ENCODE data around the gene BAX. TPM values are rescaled to one million over a fixed set of nuclear protein-coding genes. Genes with fewer than 3 reads are reported as not detected.
A peak's percentile ranks its signal among the peaks of the same experiment; 100 is the strongest.

The BAX gene
- total and polyA plus RNA-seq, 2 of the 13 experiments (the other 11 are each of a cell fraction or from before 2014, with no cell fraction given), result 139 to 176 TPM

DNA sequence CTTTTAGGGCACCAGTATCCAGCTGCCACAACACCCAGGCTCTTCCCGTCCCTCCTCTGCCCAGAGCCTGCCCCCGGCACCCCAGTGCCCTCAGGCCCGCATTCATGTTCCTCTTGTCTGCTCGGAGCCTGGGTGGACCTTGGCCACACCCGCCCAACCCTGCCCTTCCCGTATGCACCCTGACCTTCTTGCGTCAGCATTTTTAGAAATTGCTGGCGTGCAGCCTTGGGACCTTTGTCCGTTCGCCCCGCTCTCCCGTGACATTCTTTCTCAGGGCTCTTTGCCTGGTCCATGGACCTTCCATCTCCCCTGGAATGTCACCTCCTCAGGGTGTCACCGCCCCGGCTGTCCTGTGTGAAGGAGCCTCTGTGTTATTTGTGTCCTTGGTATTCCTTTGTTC, 47.0 kb upstream of the BAX start (continued):
- TF ChIP-seq NFIC (IDR thresholded peaks at IDR 0.05; ENCODE audit: low read length) (no peak), MEIS1 (CRISPR knock-in tag; IDR thresholded peaks at IDR 0.05; ENCODE audit: borderline replicate concordance) (no peak), GATAD2A (CRISPR knock-in tag; IDR thresholded peaks at IDR 0.05) (peak; percentile 79), GATAD1 (CRISPR knock-in tag; IDR thresholded peaks at IDR 0.05) (peak; percentile 61), ETV6 (CRISPR knock-in tag; conservative IDR thresholded peaks at IDR 0.05) (no peak), POLR2G (IDR thresholded peaks at IDR 0.05; ENCODE audit: low read depth, low read length) (0 out of 2 replicates have a peak, but pooled peaks have one; percentile 31), FOSL1 (CRISPR knock-in tag; IDR thresholded peaks at IDR 0.05; ENCODE audit: borderline replicate concordance) (no peak), POLR2AphosphoS2 (IDR thresholded peaks at IDR 0.05; ENCODE audit: low read depth, low read length) (no peak), TOPORS (CRISPR knock-in tag; IDR thresholded peaks at IDR 0.05) (no peak), SUZ12 (IDR thresholded peaks at IDR 0.05; ENCODE audit: low read depth, low read length) (no peak), ZBTB37 (CRISPR knock-in tag; IDR thresholded peaks at IDR 0.05) (no peak), BHLHE40 (IDR thresholded peaks at IDR 0.05; ENCODE audit: low read length) (peak; percentile 75), PAXIP1 (CRISPR knock-in tag; conservative IDR thresholded peaks at IDR 0.05) (peak; percentile 89), KDM3A (CRISPR knock-in tag; IDR thresholded peaks at IDR 0.05; ENCODE audit: low read depth) (peak; percentile 58; the same call in 1 of the 2 replicates), ZKSCAN8 (CRISPR knock-in tag; IDR thresholded peaks at IDR 0.05; ENCODE audit: borderline replicate concordance) (peak; percentile 33; the same call in 1 of the 2 replicates), MBNL3 (CRISPR knock-in tag; conservative IDR thresholded peaks at IDR 0.05) (no peak), ZNF678 (CRISPR knock-in tag; IDR thresholded peaks at IDR 0.05) (no peak), RAD21 (CRISPR knock-in tag; IDR thresholded peaks at IDR 0.05) (no peak), ARHGAP35 (CRISPR knock-in tag; IDR thresholded peaks at IDR 0.05; ENCODE audit: borderline replicate concordance) (no peak), KLF16 (CRISPR knock-in tag; IDR thresholded peaks at IDR 0.05) (no peak), CBX5 (CRISPR knock-in tag; IDR thresholded peaks at IDR 0.05; ENCODE audit: borderline replicate concordance) (0 out of 2 replicates have a peak, but pooled peaks have one; percentile 58), TCF7 (IDR thresholded peaks at IDR 0.05; ENCODE audit: low read depth) (no peak), ZNF619 (CRISPR knock-in tag; IDR thresholded peaks at IDR 0.05) (0 out of 2 replicates have a peak, but pooled peaks have one; percentile 36), SRY (CRISPR knock-in tag; IDR thresholded peaks at IDR 0.05) (no peak), ZNF224 (CRISPR knock-in tag; IDR thresholded peaks at IDR 0.05) (no peak), ATM (IDR thresholded peaks at IDR 0.05; ENCODE audit: borderline replicate concordance) (no peak)
- TF ChIP-seq, protein P1, sequence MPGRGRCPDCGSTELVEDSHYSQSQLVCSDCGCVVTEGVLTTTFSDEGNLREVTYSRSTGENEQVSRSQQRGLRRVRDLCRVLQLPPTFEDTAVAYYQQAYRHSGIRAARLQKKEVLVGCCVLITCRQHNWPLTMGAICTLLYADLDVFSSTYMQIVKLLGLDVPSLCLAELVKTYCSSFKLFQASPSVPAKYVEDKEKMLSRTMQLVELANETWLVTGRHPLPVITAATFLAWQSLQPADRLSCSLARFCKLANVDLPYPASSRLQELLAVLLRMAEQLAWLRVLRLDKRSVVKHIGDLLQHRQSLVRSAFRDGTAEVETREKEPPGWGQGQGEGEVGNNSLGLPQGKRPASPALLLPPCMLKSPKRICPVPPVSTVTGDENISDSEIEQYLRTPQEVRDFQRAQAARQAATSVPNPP (CRISPR knock-in tag; IDR thresholded peaks at IDR 0.05), result no peak
- TF ChIP-seq, protein P2, sequence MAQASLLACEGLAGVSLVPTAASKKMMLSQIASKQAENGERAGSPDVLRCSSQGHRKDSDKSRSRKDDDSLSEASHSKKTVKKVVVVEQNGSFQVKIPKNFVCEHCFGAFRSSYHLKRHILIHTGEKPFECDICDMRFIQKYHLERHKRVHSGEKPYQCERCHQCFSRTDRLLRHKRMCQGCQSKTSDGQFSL (CRISPR knock-in tag; IDR thresholded peaks at IDR 0.05), result no peak
